Lung (tissue), 12 donors: ENCODE measurements around the gene MCEMP1. TPM values are rescaled to one million over a fixed set of nuclear protein-coding genes. Genes with fewer than 3 reads are reported as not detected.

Experiments used
- ATAC-seq: fragments of 200-7000 bp; cut with Tn5 transposase; one replicate; pipeline ENCODE4 v1.9.1; 2020; ENCODE audit warnings: moderate number of reproducible peaks; ENCODE audit not compliant: insufficient read depth, low FRiP score
- DNase-seq, 3 donors: peaks; one replicate each; pipeline ENCODE4 v3.0.0-alpha.2; 2013 to 2017
- H3K27ac ChIP-seq, 2 donors: one replicate each; pipeline ENCODE4 v1.5.1; 2013; ENCODE audit warnings: mild to moderate bottlenecking in 2 of 2, moderate library complexity in 2 of 2, control low read depth in 1 of 2, inconsistent platforms in 1 of 2, low read depth in 1 of 2, low read length in 1 of 2
- H3K27me3 ChIP-seq, 3 donors: one replicate each; pipeline ENCODE4 v1.5.1; 2013; ENCODE audit warnings: low read length in 2 of 3; ENCODE audit not compliant: control insufficient read depth in 3 of 3, insufficient read depth in 3 of 3
- H3K36me3 ChIP-seq, 4 donors: one replicate each; pipeline ENCODE4 v1.5.1; 2013; ENCODE audit warnings: low read length in 4 of 4, mild to moderate bottlenecking in 1 of 4, moderate library complexity in 1 of 4; ENCODE audit not compliant: control insufficient read depth in 4 of 4, insufficient read depth in 4 of 4
- H3K4me1 ChIP-seq, 5 donors: one replicate each; pipeline ENCODE4 v1.5.1; 2013; ENCODE audit warnings: low read length in 5 of 5, mild to moderate bottlenecking in 2 of 5, moderate library complexity in 1 of 5; ENCODE audit not compliant: control insufficient read depth in 5 of 5, insufficient read depth in 5 of 5
- H3K4me3 ChIP-seq: one replicate; pipeline ENCODE4 v1.5.1; 2013; ENCODE audit warnings: mild to moderate bottlenecking, control low read depth, moderate library complexity
- H3K9ac ChIP-seq, 2 donors: one replicate each; pipeline ENCODE4 v1.5.1; 2013; ENCODE audit warnings: low read length in 2 of 2, control low read depth in 1 of 2; ENCODE audit not compliant: insufficient read depth in 1 of 2
- H3K9me3 ChIP-seq, 4 donors: one replicate each; pipeline ENCODE4 v1.5.1; 2013; ENCODE audit warnings: low read length in 3 of 4, mild to moderate bottlenecking in 1 of 4, moderate library complexity in 1 of 4; ENCODE audit not compliant: control insufficient read depth in 4 of 4, insufficient read depth in 3 of 4
- WGBS, 2 donors: extraction: QIAGEN DNeasy Blood & Tissue Kit; methylation state at CpG; one replicate each; pipeline ENCODE4 v1.1.7; 2013; 5-methylcytosine and 5-hydroxymethylcytosine counted together
- polyA plus RNA-seq, 2 donors: library from polyadenylated mRNA; stranded (reverse); fragments of 200-250 nt; gene quantifications; one replicate each; pipeline ENCODE4 v1.2.1, GENCODE V29; 2013
- total RNA-seq, 2 donors: library from RNA; depleted of rRNA in 1 of 2; stranded (reverse); fragments of >200 nt in 1 of 2; gene quantifications; one replicate each; pipeline ENCODE4 v1.2.1, GENCODE V29; 2014 to 2021
- TF ChIP-seq, protein P1 (sequence below): IDR thresholded peaks from 2 replicates; pipeline ENCODE4 v1.5.1; 2012; ENCODE audit warnings: mild to moderate bottlenecking; ENCODE audit errors: control extremely low read depth, extremely low read depth
- donor health status: control.
- donor health status: control.
- donor health status: Bipolar disorder and iron deficiency.
- donor health status: healthy.
- donor health status: DM: yes; HTN: yes; CAD: no.

The MCEMP1 gene
- total and polyA plus RNA-seq, 4 donors: 2.5 to 298 (median 50.1) TPM

GRCh38 chr19:7720351-7720750, 43.5 kb downstream of the MCEMP1 start:
- no peak overlapping the region for H3K9ac ChIP-seq
- H3K4me1 ChIP-seq: no peaks in the 10 kb centered on the region
- peaks cover 0 to 4% (median 0%) of the 10 kb centered on the region in 4 donors for H3K9me3 ChIP-seq
- ATAC-seq (no peak), DNase-seq (no peak)
- no peak overlapping the region for H3K4me3 ChIP-seq
- 84 to 92% methylated on average over 6 of the region's 6 CpGs for WGBS, 2 donors
- TF ChIP-seq, protein P1, sequence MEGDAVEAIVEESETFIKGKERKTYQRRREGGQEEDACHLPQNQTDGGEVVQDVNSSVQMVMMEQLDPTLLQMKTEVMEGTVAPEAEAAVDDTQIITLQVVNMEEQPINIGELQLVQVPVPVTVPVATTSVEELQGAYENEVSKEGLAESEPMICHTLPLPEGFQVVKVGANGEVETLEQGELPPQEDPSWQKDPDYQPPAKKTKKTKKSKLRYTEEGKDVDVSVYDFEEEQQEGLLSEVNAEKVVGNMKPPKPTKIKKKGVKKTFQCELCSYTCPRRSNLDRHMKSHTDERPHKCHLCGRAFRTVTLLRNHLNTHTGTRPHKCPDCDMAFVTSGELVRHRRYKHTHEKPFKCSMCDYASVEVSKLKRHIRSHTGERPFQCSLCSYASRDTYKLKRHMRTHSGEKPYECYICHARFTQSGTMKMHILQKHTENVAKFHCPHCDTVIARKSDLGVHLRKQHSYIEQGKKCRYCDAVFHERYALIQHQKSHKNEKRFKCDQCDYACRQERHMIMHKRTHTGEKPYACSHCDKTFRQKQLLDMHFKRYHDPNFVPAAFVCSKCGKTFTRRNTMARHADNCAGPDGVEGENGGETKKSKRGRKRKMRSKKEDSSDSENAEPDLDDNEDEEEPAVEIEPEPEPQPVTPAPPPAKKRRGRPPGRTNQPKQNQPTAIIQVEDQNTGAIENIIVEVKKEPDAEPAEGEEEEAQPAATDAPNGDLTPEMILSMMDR: no peak
- no peak overlapping the region for H3K27ac ChIP-seq
- no peaks in the 10 kb centered on the region for H3K27me3 ChIP-seq
- no peaks in the 10 kb centered on the region for H3K36me3 ChIP-seq

- Histone ChIP-seq H3K36me3 (no peaks in the 10 kb centered on the region), H3K9me3 (no peaks in the 10 kb centered on the region), H3K27me3 (peaks cover 0 to 3% (median 0%) of the 10 kb centered on the region in 3 donors), H3K4me1 (no peaks in the 10 kb centered on the region), H3K4me3 (no peak overlapping the region), H3K27ac (no peak overlapping the region), H3K9ac (no peak overlapping the region)
- ATAC-seq: no peak
- TF ChIP-seq, protein P1: no peak
- WGBS, 2 donors: 70 to 79% methylated on average over 5 of the region's 5 CpGs
- DNase-seq: no peak
Measured at GRCh38 chr19:7722231-7722651, 45.4 kb downstream of the MCEMP1 start.

- no peak for DNase-seq
- no peak overlapping the region for H3K27ac ChIP-seq
- peaks cover 0 to 31% (median 15%) of the 10 kb centered on the region in 3 donors for H3K27me3 ChIP-seq
- no peak for ATAC-seq
- TF ChIP-seq, protein P1: no peak
- H3K4me3 ChIP-seq: no peak overlapping the region
- H3K9ac ChIP-seq: no peak overlapping the region
- peaks cover 0 to 8% (median 0%) of the 10 kb centered on the region in 5 donors for H3K4me1 ChIP-seq
- H3K36me3 ChIP-seq: no peaks in the 10 kb centered on the region
- WGBS, 2 donors: 81 to 91% methylated on average over 2 of the region's 2 CpGs
- H3K9me3 ChIP-seq: no peaks in the 10 kb centered on the region
Measured at GRCh38 chr19:7725791-7726190, 48.9 kb downstream of the MCEMP1 start.

- peaks cover 0 to 2% (median 0%) of the 10 kb centered on the region in 4 donors for H3K9me3 ChIP-seq
- 16 to 19% methylated on average over 16 of the region's 16 CpGs for WGBS, 2 donors
- H3K9ac ChIP-seq: no peak overlapping the region
- H3K27ac ChIP-seq: no peak overlapping the region
- ATAC-seq (no peak), DNase-seq (no peak)
- peaks cover 0 to 45% (median 27%) of the 10 kb centered on the region in 3 donors for H3K27me3 ChIP-seq
- H3K4me3 ChIP-seq: no peak overlapping the region
- TF ChIP-seq, protein P1: no peak
- no peaks in the 10 kb centered on the region for H3K36me3 ChIP-seq
- peaks cover 0 to 8% (median 0%) of the 10 kb centered on the region in 5 donors for H3K4me1 ChIP-seq
Measured at GRCh38 chr19:7729211-7729610, 52.3 kb downstream of the MCEMP1 start.
